GM18505 (cell line): ENCODE results near the gene GET3.
"Not testable (repeated sequence)": the region's sequence is repeated elsewhere in the genome, so short reads cannot be mapped to it uniquely, and the experiment has no call there.

Experiments used
- ATAC-seq: cut with Tn5 transposase; IDR thresholded peaks from one replicate; pipeline ENCODE4 v1.9.1; 2021; ENCODE audit not compliant: unreplicated experiment
- POLR2A ChIP-seq: IDR thresholded peaks from 4 replicates; pipeline ENCODE4 v1.6.1; 2011; ENCODE audit warnings: borderline replicate concordance; ENCODE audit not compliant: insufficient read depth, insufficient read length; ENCODE audit errors: extremely low read depth

GET3 gene

DNA sequence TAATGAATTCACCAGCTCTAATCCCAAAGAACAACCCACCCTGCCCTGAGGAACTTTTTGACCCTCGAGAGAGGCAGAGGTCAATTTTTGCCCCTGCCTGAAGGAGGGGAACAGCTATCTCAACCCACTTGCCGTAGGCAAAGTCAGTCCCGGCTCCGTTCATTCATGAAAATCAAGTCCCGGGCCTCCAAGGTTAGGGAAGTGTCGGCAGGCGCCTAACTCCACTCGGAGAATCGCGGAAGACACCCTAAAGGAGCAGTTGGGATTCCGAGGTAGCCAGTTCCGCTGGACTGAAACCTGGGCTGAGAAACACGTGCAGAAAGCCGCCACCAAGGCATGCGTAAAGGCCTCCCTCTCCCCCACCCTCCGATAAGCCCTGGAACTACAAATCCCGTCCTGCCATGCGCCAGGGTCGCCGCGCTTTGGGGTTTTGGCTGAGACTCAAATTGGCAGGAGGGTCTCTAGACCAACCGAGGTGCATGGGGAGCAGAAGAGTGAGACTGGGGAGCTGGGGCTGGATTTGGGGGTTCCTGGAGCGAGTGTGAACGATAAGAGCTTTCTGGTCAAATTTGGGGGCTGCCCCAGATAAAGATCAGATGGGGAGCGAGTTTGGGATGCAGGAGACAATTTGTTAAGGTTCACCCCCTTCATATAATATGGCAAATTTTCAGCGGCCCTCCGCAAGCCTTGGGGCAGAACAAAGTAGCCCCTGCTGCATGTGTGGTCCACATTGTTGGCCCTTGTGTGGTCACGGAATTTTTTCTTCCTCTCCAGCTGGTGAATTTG, 13.5 kb upstream of the GET3 start, which contains the start of gene TNPO2:
Gene TNPO2 (minus strand): TSS at position 292 of the 786 bp plus-strand sequence. CDS start 2,955 bp downstream, outside the sequence.
- ATAC-seq, result no peak
- peak; percentile 60 for TF ChIP-seq POLR2A

DNA sequence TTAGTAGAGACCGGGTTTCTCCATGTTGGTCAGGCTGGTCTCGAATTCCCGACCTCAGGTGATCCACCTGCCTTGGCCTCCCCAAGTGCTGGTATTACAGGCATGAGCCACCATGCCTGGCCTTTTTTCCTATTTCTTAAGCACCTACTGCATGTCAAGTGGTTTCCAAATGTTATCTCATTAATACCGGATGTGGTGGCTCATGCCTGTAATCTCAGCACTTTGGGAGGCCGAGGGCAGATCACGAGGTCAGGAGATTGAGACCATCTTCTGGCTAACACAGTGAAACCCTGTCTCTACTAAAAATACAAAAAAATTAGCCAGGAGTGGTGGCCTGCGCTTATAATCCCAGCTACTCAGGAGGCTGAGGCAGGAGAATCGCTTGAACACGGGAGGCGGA, 11.7 kb upstream of the GET3 start:
- ATAC-seq, result not testable (repeated sequence)

DNA sequence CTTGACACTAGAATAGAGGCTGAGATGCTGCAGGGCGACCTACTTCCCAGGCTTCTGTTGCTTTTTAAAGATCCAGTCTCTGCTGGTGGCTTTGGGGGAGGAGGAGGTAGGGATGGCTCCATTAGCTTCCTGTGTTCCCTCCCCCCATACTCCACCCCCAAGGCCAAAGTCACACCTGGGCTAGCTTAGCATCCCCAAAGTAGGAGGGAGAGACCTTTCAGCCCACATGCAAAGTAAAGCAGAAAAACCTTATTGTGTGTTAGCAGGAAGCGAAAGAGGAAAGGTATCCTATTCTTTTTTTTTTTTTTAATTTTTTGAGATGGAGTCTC, 10.3 kb upstream of the GET3 start:
- TF ChIP-seq POLR2A, result no peak
- no peak for ATAC-seq

DNA sequence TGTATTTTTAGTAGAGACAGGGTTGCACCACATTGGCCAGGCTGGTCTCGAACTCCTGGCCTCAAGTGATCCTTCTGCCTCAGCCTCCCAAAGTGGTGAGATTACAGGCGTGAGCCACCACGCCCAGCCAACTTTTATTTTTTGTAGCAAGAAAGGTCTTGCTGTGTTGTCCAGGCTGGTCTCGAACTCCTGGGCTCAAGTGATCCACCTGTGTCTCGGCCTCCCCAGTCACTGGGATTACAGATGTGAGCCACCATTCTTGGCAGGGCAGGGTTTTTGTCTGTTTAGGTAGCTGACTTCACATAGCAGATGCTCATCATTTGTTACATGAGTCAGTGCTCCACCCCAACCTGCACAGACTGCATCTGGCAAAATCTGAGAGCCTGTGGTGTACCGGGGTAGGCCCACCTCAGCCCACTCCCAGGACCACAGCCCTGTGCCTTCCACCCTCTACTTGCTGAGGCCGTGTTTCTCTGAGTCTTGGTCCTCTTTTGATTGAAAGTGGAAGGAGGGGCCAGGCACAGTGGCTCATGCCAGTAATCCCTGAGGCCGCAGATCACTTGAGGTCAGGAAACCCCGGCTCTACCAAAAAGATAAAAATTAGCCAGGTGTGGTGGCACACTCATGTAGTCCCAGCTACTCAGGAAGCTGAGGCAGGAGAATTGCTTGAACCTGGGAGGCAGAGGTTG, 9.4 kb upstream of the GET3 start:
- TF ChIP-seq POLR2A, result no peak
- ATAC-seq, result no peak

DNA sequence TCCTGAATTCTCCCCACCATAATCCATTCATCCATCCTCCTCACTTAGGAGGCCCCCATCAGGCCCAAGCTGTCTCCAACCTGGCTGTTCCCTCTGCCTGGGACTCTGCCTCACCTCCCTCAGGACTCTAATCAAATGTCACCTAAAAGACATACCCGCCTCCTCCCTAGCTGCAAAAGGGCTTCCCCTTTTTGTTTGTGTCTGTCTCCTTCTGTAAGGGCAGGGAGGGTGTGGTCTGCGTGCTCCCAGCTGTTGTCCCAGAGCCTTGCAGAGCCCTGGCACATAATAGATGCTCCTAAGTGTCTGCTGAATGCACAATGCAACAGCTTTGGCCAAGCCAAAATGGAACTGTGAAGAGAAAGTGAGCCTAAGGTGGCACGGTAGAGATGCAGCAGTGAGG, 7.2 kb upstream of the GET3 start:
- ATAC-seq, result no peak
- TF ChIP-seq POLR2A, result no peak

DNA sequence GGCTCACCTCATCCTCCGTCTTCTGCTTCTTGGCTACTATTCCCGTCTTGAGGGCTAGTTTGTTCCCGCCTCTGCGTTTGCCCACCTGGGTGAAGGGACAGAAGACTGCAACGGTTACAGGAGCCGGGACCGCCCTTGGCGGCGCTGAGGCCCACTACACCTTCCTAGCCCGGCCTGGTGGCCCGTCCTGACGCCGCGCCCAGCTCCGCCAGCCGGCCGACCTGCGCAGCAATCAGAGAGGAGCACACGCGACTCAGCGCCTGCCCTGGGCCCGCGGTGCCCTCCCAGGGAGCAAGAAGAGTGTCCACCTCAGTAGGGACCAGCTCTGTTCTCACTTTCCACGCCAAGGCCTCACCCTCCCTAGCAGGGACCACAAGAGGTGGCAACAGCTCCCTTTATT, 6.0 kb upstream of the GET3 start:
- no peak for ATAC-seq
- TF ChIP-seq POLR2A, result no peak

DNA sequence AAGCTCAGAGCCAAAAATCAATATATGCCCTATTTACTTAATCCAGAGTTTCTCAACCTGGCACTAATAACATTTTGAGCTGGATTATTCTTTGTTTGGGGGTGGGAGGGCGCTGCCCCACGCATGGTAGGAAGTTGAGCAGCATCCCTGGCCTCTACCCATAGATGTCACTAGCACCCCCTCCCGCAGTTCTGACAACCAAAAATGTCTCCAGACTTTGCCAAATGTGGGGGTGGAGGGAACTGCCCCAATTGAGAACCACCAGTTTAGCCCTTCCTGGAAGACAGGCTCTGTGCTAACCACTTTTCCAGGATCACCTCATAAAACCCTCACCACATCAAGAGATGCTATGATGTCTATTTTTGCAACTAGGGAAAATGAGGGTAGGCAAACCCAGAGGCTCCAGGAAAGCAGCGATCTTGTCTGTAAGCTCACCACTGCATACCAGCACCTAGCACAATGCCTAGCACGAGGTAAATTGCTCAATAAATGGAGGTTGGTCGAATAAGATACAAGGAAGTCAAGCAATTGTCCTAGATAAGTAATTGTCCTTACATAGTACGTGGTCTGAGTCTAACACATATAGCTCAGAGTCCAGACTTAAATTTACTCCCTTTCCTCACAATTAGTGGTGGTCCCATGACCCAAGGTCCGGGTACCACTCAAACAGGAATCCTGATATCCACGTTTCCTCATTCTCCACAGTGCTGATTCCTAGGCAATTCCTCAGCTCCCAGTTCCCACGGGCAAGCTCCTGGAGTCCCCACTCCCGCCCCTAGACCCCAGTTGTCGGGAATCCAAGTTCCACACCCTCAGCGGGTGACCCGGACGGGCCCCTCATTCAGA, 3.7 kb upstream of the GET3 start:
- ATAC-seq, result no peak
- peak; percentile 32 for TF ChIP-seq POLR2A

DNA sequence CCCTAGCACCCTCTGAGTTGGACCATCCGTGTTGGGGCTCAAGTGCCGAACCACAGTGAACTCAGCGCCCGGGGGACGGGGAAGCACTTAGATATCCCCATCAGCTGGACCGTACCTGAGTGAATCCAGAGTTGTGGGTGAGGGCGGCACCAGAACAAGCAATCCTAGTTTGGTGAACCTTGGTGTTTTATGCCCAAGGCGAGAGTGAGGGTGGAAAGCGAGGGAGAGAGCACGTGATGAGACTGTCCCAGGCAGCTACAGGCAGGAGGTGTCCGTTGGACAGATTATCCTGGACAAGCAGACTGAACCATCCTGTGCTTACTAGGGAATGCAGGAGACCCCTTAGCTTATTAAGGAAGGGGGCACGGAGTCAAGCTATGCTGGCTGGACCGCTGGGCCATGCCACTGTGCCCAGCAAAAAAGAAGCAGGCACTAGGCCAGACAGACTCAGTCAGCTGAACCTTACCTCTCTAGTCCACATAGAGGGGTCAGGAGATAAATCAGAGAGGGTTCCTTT, 596 bp downstream of the GET3 start:
- TF ChIP-seq POLR2A, result no peak
- ATAC-seq, result no peak

DNA sequence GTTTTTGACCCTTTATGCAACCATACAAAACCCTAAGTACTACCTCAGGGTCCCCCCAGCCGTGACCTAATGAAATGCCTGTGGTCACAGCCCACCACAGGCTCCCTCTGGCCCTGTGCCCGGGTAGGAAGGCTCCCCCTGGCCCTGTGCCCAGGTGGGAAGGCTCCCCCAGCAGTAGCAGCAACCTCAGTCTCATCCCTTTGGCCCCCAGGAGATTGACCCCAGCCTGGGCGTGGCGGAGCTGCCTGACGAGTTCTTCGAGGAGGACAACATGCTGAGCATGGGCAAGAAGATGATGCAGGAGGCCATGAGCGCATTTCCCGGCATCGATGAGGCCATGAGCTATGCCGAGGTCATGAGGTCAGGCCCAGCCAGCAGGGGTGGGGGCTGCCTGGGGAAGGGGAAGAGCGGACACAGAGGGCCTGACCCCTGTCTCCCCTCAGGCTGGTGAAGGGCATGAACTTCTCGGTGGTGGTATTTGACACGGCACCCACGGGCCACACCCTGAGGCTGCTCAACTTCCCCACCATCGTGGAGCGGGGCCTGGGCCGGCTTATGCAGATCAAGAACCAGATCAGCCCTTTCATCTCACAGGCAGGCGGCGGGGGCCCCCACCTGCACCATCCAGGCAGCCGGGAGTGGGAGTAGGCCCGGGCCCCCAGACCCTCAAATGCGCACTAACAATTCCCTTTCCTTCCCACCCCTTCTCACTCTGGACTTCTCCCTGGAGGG, 8.0 kb downstream of the GET3 start:
- ATAC-seq, result no peak
- no peak for TF ChIP-seq POLR2A

DNA sequence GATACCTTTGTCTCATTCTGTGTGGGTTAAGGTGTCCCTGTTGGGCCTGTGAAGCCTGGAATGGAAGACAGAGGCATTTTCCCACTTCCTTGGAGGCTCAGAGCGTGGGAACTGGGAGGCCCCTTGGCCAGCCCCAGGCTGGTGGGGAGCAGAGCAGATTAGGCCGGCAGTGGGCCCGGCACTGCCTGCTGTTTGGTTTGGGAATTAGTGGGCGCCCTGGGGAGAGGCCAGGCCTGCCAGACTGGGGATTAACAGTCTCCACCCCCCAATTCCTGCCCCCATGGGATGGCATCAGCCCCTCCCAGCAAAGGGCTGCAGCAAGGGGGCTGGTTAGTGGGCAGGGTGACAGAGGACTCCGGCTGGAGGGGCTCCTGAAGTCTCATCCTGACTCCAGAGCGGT, 11.2 kb downstream of the GET3 start:
- ATAC-seq, result no peak
- no peak for TF ChIP-seq POLR2A

DNA sequence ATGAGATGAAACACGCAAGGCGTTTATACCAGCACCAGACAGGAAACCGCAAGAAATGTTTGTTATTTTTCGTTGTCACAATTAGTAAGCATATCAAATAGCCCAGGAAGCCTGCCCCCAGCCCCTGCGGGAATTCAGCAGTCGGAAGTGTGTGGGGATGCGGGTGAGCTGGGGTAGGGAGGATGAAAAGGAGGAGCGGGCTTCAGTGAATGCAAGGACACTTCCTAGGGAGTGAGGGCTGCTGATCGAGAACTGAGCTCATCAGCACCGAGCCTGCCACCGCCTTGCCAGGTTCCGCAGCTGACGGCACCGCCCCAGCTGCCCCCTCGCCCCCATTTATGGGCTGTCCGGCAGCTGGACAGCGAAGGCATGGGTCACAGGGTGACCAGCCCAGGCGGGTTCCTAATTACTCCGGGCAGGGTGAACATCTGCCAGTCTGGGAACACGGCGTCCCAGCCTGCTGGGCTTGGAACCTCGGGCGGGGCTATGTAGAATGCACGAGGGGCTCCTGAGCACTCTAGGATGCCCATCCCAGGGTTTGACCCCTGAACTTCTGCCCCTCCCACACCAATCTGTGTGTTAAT, 12.7 kb downstream of the GET3 start:
- TF ChIP-seq POLR2A, result no peak
- no peak for ATAC-seq

DNA sequence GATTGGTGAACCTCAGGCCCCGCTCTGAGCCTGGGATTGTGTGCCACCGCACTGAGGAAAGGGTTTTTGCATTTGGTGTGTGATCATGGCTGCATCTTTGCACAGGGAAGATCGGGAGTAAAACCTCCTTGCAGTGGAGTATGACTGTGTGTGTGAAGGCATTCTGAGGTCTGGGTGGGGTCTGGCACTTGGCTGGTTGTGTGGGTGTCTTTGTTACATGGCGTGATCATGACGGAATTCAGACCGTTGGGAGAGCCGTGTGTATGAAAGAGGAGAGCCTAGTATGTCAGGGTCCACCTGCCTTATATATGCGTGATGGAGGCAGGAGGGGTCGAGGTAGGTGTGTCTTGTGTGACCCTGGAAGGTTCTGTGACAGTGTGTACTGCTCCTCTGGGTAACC, 13.6 kb downstream of the GET3 start:
- ATAC-seq, result no peak
- no peak for TF ChIP-seq POLR2A

DNA sequence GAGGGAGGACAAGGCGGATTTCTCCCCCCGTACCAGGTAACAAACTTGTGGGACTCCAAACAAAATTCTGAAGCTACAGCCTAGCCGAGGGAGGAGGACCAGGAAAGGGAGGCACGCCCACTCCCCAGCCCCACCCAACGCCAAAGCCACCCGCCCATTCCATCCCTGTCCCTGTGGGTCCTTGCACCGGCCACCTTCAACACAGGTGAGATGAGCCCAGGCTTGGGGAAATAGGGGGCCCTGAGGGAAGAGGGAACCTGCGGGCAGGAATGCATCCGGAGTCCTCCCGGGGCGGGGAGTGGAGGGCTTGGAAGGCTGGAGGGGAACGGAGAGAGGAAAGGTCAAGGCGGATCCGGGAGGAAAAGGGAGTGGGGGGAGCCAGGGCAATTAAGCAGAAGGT, 14.3 kb downstream of the GET3 start, which contains the start of gene BEST2:
Gene BEST2 (plus strand): TSS at position 157 of the 400 bp plus-strand sequence. CDS start 802 bp downstream, outside the sequence.
- no peak for TF ChIP-seq POLR2A
- no peak for ATAC-seq
